HG02885 (cell line): ENCODE data around the gene CCDC78.

Experiments
- ATAC-seq: cut with Tn5 transposase; IDR thresholded peaks from one replicate; pipeline ENCODE4 v1.9.1; 2021; ENCODE audit warnings: mild to moderate bottlenecking; ENCODE audit not compliant: unreplicated experiment, poor library complexity

Gene CCDC78

DNA sequence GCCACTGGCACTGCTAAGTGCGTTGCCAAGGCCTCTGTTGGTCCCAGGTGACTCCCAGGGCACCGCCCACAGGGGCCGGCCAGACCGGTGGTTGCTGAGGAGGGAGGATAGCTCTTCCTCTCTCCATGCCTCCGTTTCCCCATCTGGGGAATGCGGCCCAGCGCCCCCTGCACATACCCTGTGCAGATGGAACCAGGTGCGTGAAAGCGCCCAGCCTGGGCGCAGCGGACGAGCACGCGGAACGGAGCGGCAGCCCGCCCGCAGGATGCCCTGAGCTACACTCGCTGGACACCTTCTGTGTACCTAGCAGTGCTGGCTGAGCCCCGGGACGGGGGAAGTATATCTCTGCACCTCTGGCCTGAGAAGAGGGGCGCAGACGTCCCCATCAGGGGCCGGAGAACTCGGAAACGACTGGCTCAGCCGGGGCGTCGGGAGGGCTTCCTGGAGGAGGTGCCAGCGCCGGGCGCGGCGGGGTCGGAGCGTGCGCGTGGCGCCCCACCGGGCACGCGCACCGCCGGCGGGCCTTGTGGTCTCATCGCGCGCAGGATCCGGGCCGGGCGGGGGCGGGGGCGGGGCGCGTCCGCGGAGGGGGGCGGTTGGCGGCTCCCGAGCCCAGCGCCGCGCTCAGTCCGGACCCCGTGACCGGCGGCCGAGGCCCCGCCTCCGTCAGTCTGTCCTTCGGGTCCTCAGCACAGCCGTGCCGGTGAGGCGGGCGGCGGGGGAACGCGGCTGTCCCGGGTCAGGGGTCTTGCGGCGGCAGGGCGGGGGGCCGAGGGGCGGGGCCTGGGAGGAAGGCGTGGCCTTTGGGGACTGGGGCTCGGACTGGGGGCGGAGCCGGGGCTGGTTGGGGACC, at the start of gene CCDC78, which contains the start of gene HAGHL:
Gene CCDC78 (minus strand): TSS at position 6 of the 853 bp plus-strand sequence. CDS start 76 bp downstream, outside the sequence.
Gene HAGHL (plus strand): TSS at position 669 of the 853 bp plus-strand sequence. CDS start 404 bp downstream, outside the sequence.
- ATAC-seq, result peak; percentile 42

DNA sequence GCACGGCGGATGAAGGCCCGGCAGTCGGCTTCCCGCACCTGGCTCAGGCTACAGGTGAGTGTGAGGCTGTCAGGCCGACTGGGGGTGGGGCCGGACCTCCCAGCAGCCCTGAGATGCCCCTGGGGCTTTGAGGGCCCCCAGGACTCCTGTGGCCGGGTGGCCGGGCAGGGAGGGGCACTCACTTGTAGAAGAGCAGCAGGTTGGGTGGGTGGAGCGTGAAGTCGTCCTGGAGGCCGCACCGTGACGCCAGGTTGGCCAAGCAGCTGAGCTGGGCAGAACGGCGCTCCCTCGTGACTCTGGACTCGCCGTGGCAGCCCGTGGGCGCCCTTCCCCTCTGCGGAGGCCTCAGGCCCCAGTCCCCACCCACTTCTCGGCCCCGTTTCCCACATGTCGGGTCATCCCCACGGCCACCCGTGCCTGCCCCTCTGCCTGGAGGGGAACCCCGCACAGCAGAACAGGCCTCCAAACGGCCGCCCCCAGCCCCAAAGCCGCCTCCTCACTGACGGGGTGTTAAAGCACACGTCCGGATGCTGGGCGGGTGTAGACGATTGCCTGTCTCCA, 49.1 kb upstream of the CCDC78 start:
- no peak for ATAC-seq

DNA sequence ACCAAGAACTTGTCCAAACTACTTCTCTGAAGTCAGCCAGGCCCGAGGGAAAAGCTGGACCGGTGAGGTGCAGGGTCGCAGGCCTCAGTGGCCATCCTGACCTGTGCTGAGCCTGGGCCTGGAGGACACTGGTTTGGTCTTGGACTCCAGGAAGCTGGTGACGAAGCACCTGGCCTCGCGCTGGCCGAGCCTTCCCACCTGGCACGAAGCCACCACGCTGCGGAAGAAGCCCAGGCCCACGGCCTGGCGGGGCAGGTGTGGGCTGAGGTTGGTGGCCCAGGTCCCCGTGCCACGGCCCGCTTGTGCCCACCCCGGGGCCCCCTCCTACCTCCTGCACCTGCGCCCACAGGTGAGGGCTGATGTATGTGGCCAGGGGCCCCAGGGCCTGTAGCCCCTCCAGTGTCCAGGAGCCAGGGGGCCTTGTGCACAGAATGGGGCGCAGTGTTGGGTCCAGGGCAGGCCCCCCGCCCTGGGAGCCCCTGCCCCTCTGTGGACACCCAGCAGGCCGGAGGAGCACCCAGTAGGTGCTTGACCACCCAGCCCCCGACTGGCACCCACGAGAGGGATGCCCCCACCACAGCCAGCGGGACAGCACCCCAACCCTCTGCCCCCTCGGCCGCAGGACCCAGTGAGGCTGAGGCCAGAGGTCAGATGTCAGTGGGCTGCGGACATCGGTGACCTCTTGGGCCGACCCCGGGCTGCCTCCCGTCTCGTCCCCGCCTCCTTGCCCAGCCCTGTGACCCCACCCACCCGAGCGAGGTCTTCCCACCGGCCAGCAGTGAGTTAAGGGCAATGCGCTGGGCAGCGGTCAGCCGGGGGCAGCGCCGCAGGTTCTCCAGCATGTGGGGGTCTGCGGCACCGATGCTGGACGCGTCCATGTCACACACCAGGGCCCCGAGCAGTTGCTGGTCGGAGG, 48.1 kb upstream of the CCDC78 start:
- ATAC-seq, result no peak

DNA sequence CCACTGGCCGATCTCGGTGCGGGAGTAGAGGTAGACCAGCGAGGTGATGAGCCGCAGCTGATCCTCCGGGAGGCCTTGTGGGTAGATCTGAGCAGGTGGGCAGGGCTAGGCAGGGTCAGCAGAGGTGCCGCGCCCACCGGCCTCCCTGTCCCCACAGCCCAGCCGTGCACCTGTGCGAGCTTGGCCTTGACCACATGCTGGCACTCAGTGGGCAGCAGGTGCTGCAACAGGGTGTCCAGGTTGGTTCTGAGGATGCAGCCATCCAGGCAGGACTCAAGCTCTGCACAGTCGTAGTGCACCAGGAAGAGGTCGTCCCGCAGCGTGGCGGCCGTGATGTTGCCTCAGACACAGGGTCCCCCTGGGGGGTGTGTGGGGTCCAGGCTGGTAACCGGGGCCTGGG, 46.7 kb upstream of the CCDC78 start:
- no peak for ATAC-seq

DNA sequence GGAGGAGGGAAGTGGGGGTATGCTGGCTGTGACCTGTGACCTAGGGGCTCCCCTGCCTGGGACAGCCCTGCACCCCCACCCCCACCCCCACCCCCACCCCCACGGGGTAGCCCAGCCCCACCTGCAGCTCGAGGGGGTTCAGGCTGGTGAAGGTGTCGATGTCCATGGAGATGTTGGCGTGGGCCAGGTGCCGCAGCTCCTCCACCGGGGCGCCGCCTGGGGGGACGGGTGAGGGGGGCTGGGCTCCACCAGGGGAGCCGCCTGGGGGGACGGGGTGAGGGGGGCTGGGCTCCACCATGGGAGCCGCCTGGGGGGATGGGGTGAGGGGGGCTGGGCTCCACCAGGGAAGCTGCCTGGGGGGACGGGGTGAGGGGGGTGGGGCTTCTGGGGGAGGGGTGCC, 44.2 kb upstream of the CCDC78 start:
- no peak for ATAC-seq

DNA sequence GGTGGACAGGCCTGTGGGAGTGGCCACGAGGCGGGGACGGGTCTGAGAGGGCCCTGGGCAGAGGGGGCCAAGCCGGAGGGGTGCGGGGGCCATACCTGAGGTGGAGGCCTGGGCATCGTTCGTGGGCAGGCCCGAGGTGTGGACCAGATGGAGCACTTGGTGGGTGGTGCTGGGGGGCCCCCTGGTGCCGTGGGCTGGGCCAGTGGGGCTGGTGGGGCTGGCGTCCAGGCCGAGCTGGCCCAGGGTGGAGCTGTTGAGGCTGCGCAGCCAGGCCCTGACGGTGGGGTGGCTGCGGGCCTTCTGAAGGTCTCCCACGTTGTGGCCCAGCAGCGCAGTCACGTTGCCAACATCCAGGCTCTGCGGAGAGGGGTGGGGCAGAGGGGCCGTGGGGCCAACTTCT, 43.7 kb upstream of the CCDC78 start:
- no peak for ATAC-seq

DNA sequence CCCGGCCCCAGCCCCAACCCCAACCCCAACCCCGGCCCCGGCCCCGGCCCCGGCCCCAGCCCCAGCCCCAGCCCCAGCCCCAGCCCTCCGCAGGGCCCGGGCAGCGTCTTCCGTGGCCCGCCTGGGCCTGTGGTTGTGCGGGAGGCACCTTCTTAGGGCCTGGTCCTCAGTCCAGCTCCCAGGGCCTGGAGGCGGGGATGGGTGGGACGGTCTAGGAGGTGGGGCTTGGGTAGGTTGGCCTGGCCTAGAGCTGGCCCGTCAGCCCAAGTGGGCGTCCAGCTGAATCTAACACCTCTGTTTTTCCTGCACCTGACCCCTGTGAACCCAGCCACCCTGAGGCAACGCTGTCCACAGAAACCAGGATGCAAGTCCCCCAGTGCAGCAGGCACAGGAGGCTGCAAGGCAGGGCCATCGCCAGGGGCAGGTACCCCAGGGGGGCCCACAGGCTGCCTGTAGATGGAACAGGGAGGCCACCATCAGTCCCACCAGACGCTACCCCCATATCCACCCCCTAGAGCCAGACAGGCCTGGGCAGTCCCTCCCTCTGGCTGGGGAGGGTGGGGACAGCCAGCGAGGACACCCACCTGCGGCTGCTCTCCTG, 43.0 kb upstream of the CCDC78 start:
- no peak for ATAC-seq

DNA sequence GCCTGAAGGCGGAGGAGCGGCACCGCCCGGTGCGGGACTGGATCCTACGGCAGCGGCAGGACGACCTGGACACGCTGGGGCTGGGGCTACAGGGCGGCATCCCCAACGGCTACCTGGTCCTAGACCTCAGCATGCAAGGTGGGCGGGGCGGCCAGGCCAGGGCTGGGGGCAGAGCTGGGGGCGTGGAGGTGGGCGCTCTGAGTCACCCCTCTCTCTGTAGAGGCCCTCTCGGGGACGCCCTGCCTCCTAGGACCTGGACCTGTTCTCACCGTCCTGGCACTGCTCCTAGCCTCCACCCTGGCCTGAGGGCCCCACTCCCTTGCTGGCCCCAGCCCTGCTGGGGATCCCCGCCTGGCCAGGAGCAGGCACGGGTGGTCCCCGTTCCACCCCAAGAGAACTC, 42.2 kb upstream of the CCDC78 start:
- ATAC-seq, result no peak

DNA sequence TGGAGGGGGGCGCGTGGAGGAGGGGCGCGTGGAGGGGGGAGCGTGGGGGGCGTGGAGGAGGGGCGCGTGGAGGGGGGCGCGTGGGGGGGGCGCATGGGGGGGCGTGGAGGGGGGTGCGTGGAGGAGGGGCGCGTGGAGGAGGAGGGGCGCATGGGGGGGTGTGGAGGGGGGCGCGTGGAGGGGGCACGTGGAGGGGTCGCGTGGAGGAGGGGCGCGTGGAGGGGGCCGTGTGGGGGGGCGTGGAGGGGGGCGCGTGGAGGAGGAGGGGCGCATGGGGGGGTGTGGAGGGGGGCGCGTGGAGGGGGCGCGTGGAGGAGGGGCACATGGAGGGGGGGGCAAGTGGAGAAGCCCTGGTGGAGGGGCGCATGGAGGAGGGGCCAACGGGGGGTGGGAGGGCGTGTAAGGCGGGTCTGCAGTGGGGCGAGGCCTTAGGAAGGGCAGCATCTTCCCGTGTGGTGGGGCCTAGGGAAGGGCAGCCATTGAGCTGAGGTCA, 41.5 kb upstream of the CCDC78 start:
- no peak for ATAC-seq

DNA sequence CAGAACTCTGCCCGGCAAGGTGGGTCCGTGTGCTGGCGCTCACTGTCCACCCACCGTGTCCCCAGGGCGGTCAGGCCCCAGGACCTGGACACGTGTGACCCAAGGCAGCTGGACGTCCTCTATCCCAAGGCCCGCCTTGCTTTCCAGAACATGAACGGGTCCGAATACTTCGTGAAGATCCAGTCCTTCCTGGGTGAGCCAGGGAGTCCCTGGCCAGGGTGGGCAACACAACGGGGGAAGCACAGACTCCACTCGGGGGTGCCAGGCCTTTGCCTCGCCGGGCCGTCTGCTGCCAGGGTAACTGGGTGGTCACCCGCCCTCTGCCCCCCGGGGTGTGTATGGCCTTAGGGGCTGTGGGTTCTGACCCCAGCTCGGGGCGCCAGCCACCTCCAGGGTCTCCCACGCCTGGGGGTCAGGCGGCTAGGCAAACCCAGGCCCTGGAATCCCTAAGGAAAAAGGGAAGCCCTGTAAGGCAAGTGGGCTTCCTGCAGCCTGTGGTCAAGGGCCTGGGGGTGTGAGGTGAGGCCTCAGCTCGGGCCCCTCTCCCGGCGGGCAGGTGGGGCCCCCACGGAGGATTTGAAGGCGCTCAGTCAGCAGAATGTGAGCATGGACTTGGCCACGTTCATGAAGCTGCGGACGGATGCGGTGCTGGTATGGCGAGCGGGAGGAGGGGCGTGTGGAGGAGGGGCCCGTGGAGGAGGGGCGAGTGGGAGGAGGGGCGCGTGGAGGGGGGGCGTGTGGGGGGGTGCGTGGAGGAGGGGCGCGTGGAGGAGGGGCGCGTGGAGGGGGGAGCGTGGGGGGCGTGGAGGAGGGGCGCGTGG, 40.8 kb upstream of the CCDC78 start:
- no peak for ATAC-seq

DNA sequence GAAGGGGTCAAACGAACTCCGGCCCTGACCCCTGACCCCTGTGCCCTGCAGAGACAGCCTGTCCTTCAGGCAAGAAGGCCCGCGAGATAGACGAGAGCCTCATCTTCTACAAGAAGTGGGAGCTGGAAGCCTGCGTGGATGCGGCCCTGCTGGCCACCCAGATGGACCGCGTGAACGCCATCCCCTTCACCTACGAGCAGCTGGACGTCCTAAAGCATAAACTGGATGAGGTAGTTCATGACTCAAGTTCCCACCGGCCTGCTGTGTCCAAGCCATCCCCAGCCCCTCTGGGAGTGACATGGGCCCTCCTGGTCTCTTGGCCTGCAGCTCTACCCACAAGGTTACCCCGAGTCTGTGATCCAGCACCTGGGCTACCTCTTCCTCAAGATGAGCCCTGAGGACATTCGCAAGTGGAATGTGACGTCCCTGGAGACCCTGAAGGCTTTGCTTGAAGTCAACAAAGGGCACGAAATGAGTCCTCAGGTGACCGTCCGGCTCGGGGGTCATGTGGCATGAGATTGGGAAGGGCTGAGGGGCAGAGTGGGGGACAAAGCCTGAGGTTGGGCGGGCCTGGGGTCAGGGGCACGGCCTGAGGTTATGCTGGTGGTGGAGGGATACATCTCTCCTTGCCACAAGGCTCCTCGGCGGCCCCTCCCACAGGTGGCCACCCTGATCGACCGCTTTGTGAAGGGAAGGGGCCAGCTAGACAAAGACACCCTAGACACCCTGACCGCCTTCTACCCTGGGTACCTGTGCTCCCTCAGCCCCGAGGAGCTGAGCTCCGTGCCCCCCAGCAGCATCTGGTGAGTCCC, 40.0 kb upstream of the CCDC78 start:
- no peak for ATAC-seq

DNA sequence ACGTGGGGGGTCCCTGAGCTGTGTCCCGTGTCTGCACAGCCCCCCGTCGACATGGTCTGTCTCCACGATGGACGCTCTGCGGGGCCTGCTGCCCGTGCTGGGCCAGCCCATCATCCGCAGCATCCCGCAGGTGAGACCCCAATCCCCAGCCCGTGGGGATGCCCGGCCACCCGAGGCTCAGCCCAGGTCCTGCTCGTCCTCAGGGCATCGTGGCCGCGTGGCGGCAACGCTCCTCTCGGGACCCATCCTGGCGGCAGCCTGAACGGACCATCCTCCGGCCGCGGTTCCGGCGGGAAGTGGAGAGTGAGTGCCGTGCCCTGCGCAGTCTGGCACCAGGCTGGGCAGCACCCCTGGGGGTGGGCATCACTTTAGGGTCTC, 39.2 kb upstream of the CCDC78 start:
- ATAC-seq, result no peak

DNA sequence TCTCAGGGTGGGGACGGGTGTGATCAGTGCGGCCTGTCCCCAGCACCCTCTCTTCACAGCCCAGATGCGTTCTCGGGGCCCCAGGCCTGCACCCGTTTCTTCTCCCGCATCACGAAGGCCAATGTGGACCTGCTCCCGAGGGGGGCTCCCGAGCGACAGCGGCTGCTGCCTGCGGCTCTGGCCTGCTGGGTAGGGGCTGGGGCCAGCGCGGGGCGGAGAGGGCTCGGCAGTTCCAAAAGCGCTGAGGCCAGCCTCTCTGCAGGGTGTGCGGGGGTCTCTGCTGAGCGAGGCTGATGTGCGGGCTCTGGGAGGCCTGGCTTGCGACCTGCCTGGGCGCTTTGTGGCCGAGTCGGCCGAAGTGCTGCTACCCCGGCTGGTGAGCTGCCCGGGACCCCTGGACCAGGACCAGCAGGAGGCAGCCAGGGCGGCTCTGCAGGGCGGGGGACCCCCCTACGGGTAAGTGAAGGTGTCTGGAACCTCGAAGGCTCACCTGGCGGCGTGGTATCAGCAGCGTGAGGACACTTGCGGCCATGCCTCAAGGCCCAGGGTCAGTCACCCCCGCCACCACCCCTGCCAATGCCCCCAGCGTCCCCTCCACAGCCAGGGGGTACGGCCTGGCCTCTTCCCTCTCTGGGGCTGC, 38.7 kb upstream of the CCDC78 start:
- no peak for ATAC-seq

DNA sequence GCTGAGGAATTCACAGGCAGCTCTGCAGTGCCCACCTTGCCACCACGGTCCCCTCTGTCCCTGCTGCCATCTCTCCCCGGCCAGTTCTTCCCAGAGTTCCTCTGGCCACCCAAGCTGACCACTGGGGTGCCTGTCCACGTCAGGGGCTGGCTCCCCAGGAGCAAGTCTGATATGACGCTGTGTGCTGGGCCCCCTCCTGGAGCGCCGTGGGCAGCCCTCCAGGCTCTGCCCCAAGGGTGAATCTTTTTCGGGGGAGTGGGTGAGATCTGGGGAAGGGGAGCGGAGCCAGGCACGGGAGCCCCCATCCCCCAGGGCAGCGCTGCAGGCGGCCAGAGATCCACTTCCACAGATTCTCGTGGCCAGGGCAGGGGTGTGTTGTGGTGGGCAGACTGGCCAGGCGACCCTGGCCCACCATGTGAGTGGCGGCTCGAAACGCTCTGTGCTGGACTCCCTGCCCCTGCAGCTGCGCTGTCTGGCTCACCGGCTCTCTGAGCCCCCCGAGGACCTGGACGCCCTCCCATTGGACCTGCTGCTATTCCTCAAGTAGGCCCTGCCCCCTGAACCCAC, 38.0 kb upstream of the CCDC78 start:
- no peak for ATAC-seq

DNA sequence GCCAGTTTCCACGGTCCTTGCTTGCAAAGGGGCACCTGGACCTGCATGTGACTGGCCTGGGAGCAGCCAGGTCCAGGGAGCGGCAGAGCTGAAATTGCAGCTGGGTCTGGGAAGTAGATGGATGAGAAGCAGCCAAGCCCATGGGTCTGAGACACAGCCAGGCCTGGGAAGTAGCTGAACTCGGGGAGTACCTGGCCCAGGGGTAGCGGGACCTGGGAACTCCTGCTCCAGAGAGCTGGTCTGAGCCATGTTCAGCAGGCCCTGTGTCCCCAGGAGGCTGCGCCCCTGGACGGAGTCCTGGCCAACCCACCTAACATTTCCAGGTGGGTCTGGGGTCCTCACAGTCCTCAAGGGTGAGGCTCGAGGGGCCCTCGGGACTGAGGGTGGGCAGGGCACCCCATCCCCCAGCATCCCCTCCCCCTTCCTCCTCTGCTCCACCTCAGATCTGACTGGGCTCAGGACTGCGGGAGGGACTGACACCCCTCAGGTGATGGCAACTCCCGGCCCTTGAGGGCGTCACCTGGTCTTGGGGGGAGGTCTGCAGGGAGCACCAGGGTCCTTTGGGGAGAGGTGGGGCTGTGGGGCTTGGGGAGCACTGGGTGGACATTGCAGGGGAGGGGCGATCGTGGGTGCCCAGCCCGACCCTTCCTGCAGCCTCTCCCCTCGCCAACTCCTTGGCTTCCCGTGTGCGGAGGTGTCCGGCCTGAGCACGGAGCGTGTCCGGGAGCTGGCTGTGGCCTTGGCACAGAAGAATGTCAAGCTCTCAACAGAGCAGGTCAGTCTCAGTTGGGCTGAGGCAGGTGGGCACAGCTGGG, 37.3 kb upstream of the CCDC78 start:
- no peak for ATAC-seq

DNA sequence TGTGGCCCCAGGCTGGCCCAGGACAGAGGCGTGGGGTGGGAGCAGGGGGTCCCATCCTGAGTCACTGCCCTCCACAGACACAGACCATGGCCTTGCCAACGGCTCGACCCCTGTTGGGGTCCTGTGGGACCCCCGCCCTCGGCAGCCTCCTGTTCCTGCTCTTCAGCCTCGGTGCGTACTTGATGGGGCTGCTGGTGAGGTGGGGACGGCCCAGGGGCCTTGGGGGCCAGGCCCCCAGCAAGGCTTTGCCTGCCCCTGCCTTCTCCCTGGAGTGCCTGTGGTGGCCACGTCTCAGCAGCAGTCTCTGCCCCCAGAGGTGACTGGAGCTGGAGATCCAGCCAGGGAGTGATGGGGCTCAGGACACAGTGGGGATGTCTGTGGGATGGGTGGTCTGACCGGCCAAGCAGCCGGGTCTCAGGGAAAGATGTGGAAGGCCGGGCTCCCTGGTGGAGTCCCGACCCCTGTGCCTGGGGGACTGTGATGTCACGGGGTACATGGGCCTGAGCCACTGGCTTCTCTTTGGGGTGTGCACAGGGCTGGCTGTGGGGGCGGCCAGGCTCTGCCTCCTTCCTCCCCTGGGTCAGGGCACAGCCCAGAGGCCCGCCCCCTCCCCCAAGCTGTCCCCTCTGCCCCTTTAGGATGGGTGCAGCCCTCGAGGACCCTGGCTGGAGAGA, 36.5 kb upstream of the CCDC78 start:
- ATAC-seq, result no peak
